Fibroblast of villous mesenchyme (primary cell): ENCODE results near the gene FURIN. TPM values are rescaled to one million over a fixed set of nuclear protein-coding genes. Genes with fewer than 3 reads are reported as not detected.
"Not testable (repeated sequence)": the region's sequence is repeated elsewhere in the genome, so short reads cannot be mapped to it uniquely, and the experiment has no call there.

Experiments
- DNase-seq: peaks from one replicate; pipeline ENCODE4 v3.0.0-alpha.2; 2010; ENCODE audit warnings: low read depth
- H3K4me3 ChIP-seq: 2 replicates; pipeline ENCODE4 v1.5.1; 2011; ENCODE audit warnings: low read depth, mild to moderate bottlenecking, low read length
- CTCF ChIP-seq: IDR thresholded peaks from 2 replicates; pipeline ENCODE4 v1.5.1; 2012; ENCODE audit warnings: low read depth, mild to moderate bottlenecking, low read length; ENCODE audit not compliant: insufficient read depth
- total RNA-seq: library from RNA; depleted of rRNA; stranded (reverse); fragments of >200 nt; gene quantifications from 2 replicates; pipeline ENCODE4 v1.2.3, GENCODE V29; 2012

Gene FURIN
- total RNA-seq, 1 donor: 38.4 TPM

- peak; percentile 52 for DNase-seq
- no peak for TF ChIP-seq CTCF
- peak overlapping the region; percentile 76 for H3K4me3 ChIP-seq
Observed at GRCh38 chr15:90870354-90871138, 2.2 kb downstream of the FURIN start.

GRCh38 chr15:90871139-90871715 is 2.8 kb downstream of the FURIN start:
- H3K4me3 ChIP-seq: peak overlapping the region; percentile 76
- no peak for TF ChIP-seq CTCF
- DNase-seq: peak; percentile 49

GRCh38 chr15:90871716-90872485 is 3.5 kb downstream of the FURIN start:
- no peak for TF ChIP-seq CTCF
- H3K4me3 ChIP-seq: peak overlapping the region; percentile 76
- no peak for DNase-seq

GRCh38 chr15:90872486-90873184 is 4.2 kb downstream of the FURIN start:
- no peak for TF ChIP-seq CTCF
- DNase-seq: peak; percentile 81
- peak overlapping the region; percentile 76 for H3K4me3 ChIP-seq

- DNase-seq: no peak
- peak overlapping the region; percentile 76 for H3K4me3 ChIP-seq
- no peak for TF ChIP-seq CTCF
Observed at GRCh38 chr15:90873488-90873997, 5.2 kb downstream of the FURIN start.

- no peak for TF ChIP-seq CTCF
- peak; percentile 61 for DNase-seq
- H3K4me3 ChIP-seq: peak overlapping the region; percentile 2
Observed at GRCh38 chr15:90873998-90874605, 5.7 kb downstream of the FURIN start.

- not testable (repeated sequence) for H3K4me3 ChIP-seq
Observed at GRCh38 chr15:90874986-90875385, 6.6 kb downstream of the FURIN start.

More at GRCh38 chr15:90874986-90875385, 6.6 kb downstream of the FURIN start:
- not testable (repeated sequence) for DNase-seq
